ENCODE results near the gene FAM186B. TPM values are rescaled to one million over a fixed set of nuclear protein-coding genes. Genes with fewer than 3 reads are reported as not detected.
"Not testable (repeated sequence)": the region's sequence is repeated elsewhere in the genome, so short reads cannot be mapped to it uniquely, and the experiment has no call there.

Gene FAM186B
- total RNA-seq, 1 donor from 2014 or later, result 1.2 TPM

DNA sequence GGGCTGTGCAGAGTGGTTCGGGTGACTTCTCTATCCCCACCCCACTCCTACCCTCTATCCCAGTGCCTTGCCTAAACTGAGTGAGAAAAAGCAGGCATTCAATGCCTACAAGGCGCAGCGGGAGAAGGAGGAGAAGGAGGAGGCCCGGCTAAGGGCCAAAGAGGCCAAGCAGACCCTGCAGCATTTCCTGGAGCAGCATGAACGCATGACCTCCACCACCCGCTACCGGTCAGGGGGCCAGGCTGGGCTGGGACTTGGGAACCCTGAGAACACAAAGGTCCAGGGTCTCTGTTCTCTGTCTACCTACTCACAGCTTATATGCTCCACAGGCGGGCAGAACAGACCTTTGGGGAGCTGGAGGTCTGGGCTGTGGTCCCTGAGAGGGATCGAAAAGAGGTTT is 29.6 kb upstream of the FAM186B start:
- no peak for ATAC-seq

DNA sequence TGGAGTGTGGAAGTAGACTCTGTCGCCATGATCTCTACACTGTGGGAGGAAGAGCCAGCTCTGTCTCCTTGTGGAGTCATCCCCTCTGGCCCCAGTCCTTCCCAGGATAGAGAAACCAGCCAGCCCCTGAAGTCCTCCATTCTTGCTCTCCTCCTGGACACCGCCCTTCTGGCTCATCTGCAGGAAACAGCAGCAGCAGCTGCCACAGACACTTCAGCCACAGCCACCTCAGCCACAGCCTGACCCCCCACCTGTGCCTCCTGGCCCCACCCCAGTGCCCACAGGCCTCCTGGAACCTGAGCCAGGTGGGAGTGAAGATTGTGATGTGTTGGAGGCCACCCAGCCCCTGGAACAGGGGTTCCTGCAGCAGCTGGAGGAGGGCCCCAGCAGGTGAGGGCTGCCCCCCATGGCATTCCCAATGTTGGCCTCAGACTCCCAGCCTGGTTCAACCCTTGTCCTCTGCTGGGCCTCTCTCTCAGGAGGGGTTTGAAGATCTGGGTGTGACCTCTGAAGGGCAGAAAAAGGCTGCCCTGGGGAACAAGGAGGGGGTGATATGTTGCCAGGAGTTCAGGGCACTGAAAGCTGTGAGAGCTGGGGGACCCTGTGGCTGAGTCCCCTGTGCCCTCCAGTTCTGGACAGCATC is 28.4 kb upstream of the FAM186B start:
- ATAC-seq (no peak), DNase-seq (ENCODE audit: low spot score) (no peak)

More for the DNA sequence above, 29.6 kb upstream of the FAM186B start:
- DNase-seq (ENCODE audit: low spot score), result no peak

DNA sequence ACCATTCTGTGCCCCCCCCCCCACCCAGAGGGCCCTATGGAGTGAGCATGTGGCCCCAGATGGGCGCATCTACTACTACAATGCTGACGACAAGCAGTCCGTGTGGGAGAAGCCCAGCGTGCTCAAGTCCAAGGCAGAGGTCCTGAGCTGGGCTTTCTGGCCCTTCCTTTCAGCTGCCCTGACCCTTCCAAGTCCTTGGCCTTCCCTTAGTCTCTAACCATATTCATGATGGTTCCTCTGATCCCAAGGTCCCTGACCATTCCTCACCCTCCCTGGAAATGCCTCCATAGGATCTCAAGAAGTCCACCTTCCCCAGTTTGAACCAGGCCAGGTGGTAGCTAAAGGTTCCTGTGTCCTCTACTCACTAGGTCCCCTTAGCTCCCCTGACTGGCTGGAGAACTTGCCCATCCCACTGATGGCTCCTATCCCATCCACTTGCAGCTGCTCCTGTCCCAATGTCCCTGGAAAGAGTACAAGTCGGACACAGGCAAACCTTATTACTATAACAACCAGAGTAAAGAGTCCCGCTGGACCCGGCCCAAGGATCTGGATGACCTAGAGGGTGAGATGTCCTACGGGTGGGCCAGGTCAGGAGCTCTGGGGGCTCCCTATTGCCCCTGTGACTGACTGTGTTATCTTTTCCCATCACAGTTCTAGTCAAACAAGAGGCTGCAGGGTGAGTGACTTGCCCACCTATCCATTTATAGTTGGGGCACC is 27.7 kb upstream of the FAM186B start:
- no peak for ATAC-seq

DNA sequence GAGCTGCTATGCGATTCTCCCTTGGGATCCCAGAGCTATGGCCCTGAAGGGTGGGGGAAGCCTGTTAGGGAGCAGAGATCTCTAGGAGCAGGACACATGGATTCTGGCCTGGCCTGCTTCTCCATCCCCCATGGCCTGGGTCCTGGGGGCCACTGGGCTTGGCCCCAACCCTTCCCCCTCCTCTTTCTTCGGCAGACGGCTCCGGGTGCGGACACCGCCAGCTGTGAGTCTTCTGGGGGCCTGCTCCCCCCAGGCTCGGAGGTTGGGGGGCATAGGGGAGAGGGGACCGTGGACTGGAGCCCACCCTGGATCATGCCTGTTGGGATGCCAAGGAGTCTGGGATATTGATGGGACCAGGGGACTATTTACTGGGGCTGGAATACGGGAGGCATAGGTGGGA is 27.0 kb upstream of the FAM186B start:
- DNase-seq (ENCODE audit: low spot score) (no peak), ATAC-seq (no peak)

More for the DNA sequence above, 27.7 kb upstream of the FAM186B start:
- DNase-seq (ENCODE audit: low spot score), result no peak

DNA sequence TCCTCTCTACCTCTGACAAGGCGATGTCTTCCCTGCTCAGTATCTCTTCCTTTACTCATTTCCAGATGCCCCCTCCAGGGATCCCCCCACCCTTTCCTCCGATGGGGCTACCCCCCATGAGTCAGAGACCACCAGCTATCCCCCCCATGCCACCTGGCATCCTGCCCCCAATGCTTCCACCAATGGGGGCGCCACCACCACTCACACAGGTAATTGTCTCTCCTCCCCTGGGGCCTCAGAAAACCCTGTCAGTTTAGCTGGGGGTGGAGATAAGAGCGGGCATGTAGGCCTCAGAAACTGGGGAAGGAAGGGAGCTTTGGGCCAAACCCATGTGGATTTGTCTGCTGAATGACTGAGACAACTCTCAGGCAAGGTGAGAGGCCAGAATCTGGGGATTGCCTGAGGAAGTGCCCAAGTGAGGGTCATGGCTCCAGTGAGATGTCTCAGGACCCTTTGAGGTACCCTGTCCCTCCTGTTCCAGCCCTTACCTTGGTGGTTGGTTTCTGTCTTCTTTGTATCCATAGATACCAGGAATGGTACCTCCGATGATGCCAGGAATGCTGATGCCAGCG is 26.0 kb upstream of the FAM186B start:
- ATAC-seq, result no peak
- no peak for DNase-seq (ENCODE audit: low spot score)

DNA sequence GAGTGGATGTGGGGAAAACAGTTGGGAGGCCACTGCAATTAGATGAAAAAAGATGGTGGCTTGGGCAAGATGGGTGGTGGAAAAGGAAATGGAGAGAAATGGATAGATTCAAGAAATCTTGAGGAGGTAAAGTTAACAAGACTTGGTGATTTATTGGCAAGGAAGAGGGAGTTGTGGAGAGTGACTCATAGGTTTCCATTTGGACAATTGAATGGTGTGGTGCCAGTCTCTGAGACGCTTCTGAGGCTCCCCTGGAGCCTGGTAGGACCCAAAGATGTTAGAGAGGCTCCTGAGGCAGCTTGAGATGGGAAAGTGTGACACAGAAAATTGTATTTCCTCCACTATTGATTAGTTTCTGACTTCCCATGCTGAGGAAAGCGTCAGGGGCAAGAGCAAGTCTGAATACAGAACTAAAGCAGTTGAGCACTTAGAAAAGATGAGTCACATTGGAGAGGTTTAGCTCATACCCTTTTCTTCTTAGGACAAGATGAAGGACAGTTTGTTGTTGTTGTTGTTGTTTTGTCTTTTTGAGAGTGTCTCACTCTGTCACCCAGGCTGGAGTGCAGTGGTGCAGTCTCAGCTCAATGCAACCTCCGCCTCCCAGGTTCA is 22.4 kb upstream of the FAM186B start:
- ATAC-seq (no peak), DNase-seq (ENCODE audit: low spot score) (no peak)

DNA sequence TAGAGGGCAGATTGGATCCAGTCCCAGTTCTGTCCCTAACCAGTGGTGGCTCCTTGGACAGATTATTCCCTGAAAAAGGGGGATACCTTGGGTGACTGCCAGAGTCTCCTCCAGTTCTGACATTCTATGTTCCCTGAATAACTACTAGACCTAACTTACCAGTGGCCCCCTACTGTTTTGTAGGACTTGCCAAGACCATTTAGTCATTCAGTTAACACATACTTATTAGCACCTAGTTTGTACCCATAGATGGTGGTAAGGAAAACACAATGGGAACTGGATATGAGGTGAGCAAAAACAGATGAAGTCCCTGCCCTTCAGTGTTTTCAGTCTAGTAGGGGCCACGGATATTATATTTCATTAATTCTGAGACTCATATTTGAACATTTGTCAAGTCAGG is 21.4 kb upstream of the FAM186B start:
- DNase-seq (ENCODE audit: low spot score) (no peak), ATAC-seq (no peak)

DNA sequence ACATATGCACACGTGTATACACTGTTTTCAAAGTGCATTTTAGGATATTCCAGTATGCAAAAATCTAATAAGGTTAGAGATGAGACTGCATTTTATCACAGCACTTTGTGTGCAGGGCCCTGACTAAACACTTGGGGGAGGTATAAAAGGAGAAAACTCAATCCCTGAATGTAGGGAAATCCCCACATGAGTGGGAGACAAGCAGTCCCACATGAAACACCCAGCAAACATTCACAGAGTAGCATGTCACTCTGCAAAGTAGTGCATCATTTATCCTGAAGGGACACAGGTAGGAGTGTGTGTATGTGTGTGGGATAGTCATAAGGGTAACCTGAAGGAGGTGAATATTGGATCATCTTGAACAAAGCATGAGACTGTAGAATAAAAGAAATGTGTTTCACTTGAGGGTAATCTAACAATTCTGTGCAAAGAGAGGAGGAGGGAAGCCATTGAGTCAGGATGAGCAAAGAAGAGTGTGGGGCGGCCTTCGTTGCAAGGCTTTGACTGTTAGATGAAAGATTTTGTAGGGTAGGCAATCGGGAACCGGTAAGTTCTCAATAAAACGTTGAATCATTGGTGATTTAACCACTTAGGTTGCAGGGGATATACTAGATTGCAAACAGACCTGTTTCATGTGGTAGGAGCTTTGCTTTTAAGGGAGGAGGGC is 20.9 kb upstream of the FAM186B start:
- no peak for ATAC-seq

DNA sequence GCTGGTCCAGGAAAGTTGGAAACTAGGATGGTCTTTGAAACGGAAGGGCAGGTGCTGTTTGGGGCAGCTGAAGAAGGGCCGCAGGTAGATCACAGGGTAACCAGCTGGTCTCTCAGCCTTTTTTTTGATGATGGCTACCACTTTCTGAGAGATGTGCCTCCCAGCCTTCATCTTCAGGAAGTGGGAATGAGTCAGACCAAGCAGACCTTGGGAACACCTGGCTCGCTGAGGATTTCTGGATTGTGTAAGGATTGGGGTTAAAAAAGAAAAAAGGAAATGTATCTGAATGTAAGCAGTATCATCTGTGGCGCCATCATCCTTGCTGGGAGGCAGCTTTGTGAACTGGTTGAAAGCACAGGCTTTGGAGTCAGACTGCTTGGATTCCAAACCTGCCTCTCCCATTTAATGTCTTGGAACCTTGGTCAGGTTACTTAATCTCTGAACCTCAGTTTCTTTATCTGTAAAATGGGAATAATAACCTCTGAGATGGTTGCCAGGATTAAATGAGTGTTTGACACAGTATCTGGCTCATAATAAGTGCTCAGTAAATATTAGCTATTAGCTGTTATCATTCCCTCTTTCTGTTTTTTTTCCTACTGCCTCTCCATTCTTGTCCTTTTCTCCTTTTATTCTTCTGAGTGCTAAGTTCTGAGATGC is 19.6 kb upstream of the FAM186B start:
- ATAC-seq (no peak), DNase-seq (ENCODE audit: low spot score) (no peak)

More for the DNA sequence above, 20.9 kb upstream of the FAM186B start:
- no peak for DNase-seq (ENCODE audit: low spot score)

DNA sequence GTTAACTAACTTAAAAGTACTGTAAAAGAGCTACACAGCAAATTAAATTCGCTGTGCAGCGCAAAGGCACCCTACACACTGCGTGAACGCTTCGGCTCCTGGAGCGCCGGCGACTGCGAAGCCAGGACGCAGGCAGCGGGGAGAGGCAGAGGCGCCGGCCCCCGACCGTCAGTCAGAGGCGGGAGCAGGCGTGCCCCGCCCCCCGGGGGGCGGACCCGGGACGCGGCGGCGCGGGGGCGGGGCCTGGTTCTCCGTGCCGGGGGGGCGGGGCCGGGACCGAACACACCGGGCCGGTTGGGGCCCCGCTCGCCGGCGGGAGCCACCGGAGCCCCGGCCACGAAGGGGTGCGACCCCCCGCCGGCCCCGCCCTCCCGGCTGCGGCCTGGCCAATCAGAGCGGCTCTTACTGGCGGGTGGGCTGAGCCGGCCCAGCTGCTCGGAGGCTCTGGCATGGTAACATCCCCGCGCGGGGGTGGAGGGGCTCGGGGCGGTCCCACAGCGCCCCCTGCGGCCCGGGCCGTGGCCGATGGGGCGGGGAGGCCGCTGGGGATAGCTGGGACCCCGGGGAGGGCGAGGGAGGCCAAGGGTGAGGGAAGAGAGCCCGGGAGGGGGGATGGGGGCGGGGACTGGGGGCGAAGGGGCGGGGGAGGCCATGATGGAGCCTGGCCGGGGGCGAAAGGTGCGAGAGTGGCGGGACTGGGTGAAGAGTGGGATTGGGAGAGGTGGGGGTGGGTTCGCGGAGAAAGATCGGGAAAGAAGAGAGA is 17.9 kb upstream of the FAM186B start, which contains the start of gene PRPF40B:
TSS of gene PRPF40B (plus strand) at position 420 of the 763 bp plus-strand sequence. CDS start at position 450, 30 bp downstream.
- ATAC-seq (peak; percentile 94), DNase-seq (ENCODE audit: low spot score) (peak; percentile 91)

DNA sequence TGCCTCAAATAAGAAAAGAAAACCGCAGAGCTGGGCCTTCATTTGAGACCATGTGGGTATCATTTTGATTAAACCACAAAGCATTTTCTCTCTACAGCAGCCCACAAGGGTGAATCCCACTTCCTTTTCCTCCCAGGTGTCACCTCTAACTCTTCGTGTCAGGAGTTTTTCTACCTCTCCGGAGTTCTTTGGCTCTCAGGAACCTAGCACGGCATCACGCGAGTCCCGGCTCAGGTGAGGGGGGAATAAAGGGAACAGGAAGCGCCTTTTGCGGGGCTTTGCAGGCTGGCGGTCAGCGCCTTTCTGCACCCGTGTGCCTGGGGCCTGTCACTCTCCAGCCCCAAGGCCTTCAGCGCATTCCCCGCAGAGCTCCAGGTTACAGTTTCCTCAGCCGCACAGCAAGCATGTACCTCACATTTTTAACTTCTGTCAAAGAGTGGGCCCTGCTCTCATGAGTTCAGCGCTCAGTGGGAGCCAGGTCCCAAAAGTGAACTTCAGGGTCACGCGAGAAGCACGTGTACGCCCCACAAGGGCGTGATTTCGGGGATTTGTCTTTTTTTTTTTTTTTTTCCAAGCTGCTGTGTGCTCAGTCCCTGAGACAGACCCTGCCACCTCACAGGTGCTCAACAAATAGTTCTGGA is 17.2 kb upstream of the FAM186B start:
- no peak for DNase-seq (ENCODE audit: low spot score)

DNA sequence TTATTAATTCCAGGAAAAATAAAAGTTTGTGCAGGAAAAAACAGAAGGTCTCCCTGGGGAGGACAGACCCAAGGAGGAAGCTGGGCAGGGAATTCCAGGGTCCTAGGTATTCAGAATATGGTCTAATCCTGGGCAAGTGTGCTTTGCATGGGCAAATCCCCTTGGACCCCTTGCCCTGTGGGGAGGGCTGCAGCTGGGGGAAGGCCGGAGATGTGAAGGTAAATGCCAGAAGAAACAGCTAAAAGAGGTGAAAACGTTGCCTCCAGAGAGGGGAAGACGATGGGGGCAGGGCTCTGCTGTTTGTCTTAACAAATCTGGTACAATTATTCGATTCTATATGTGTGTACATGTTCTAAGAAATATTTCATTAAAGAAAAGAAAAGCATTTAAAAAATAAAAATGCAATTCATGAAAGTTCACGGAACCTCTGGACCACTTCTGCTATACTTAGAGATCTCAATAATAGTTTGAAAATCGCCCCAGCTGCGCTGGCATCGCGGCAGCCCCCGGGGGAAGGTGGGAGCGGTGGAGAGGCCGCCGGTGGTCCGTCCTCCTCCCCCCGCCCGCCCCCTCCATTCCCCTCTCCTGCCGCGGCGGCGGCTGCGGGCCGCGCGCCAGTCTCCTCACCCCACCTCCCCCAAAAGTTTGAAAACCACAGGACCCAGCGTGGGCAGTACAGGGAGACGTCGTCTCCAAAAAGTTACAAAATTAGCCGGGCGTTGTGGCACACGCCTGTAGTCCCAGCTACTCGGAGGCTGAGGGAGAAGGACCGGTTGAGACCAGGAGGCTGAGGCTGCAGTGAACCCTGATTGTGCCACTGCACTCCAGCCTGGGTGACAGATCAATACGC is 16.4 kb upstream of the FAM186B start:
- DNase-seq (ENCODE audit: low spot score) (no peak), ATAC-seq (peak; percentile 3)

More for the DNA sequence above, 17.2 kb upstream of the FAM186B start:
- ATAC-seq, result peak; percentile 54

DNA sequence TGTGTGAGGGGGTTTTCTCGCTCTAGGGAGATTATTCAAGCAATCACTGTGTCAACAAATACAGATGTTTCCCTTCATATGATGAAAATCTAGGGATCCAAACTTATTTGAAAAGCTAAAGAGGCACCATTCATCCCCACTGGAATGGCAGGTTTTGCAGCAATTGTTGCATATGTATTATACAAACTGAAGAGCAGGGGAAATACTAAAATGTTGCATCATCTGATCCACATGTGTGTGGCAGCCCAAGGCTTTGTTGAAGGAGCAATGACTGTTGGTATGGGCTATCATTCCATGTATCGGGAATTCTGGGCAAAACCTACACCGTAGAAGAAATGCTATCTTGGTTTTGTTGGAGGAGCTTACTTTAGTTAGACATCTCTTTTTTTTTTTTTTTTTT is 13.8 kb upstream of the FAM186B start:
- ATAC-seq, result no peak
- no peak for DNase-seq (ENCODE audit: low spot score)

DNA sequence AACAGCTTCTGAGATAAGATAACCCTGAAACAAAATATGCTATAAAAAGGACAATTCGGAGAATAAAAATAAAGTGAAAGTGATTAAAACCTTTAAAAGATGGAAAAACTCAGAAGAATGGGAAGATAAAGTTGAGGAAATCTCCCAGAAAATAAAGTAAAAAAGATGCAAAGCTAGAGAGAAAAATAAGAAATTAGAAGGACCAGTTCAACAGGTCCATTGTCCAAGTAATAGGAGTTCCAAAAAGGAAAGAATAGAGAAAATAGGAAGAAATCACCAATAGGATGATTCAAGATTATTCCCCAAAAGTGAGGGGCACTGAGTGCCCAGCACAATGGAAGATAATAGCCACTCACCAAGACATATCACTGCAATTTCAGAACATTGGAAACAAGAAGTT is 13.1 kb upstream of the FAM186B start:
- DNase-seq (ENCODE audit: low spot score), result no peak
- no peak for ATAC-seq

DNA sequence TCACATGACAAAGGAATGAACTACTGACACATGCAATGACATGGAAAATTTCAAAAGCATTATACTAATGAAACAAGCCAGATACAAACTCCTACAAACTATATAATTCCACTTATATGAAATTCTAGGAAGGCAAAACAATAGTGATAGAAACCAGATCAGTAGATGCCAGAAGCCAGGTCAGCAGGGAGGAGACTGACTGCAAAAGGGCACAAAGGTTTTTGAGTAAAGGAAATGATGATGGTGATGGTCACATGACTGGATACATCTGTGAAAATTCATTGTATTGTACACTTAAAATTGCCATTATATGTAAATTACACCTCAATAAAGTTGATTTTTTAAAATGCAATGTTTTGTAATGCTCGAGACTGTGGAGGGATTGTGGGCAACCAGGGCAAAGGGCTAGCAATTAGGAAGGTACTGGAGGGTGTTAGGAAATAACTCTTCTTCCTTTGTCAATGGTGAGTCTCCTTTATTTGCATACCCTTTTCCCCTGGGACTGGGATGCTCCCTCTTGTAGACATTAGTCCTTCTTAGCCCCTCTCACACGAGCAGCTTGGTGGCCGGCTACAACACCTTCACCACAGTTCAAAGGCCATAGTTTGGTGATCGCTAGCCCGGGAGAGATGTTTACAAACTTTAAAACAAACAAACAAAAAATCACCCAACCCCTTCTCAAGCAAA is 11.2 kb upstream of the FAM186B start:
- ATAC-seq, result peak; percentile 40

DNA sequence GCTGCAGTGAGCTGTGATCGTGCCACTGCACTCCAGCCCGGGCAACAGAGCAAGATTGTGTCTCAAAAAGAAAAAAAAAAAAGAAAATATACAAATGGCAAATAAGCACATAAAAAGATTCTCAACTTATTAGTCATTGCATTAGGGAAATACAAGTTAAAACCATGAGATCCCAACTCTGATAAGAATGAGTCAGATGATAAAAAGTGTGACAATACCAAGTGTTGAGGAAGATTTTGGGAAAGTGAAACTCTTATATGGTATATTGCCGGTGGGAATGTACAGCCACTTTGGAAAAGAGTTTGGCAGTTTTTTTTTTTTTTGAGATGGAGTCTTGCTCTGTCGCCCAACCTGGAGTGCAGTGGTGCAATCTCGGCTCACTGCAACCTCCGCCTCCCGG is 10.3 kb upstream of the FAM186B start:
- ATAC-seq (no peak), DNase-seq (ENCODE audit: low spot score) (no peak)

More for the DNA sequence above, 11.2 kb upstream of the FAM186B start:
- no peak for DNase-seq (ENCODE audit: low spot score)

DNA sequence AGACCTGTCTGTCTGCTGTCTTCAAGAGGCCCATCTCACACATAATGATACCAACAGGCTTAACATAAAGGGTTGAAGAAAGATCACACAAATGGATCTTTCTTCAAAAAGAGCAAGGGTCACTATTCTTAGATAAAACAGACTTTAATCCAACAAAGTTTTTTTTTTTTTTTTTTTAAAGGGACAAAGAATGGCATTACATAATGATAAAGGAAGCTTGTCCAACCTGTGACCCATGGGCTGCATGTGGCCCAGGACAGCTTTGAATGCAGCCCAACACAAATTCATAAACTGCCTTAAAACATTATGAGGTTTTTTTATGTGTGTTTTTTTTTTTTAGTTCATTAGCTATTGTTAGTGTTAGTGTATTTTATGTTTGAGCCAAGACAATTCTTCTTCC is 6.8 kb upstream of the FAM186B start:
- ATAC-seq, result peak; percentile 70
- no peak for DNase-seq (ENCODE audit: low spot score)

DNA sequence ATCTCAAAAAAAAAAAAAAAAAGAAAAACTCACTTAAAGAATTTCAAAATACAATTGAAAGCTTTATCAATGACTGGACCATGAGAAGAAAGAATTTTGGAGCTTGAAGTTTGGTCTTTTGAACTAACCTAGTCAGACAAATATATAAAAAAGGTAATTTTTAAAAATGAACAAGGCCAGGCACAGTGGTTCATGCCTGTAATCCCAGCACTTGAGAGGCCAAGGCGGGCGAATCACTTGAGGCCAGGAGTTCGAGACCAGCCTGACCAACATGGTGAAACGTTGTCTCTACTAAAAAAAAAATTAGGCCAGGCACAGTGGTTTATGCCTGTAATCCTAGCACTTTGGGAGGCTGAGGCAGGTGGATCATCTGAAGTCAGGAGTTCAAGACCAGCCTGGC is 5.3 kb upstream of the FAM186B start:
- ATAC-seq; DNase-seq (ENCODE audit: low spot score): not testable (repeated sequence)

All from left lobe of liver (tissue), 2 donors.